SKM-1 (cell line): ENCODE measurements around the gene OR51V1.
"Not testable (repeated sequence)": the region's sequence is repeated elsewhere in the genome, so short reads cannot be mapped to it uniquely, and the experiment has no call there.

Experiments
- DNase-seq: peaks from one replicate; lab custom pipeline; 2025; ENCODE audit not compliant: unreplicated experiment; lab: John Stamatoyannopoulos, UW

OR51V1 gene

GRCh38 chr11:5171856-5172255 is 28.6 kb downstream of the OR51V1 start:
- DNase-seq: no peak

- not testable (repeated sequence) for DNase-seq
These were observed 34.6 kb downstream of the OR51V1 start for GRCh38 chr11:5165898-5166297.

GRCh38 chr11:5164807-5165206 is 35.7 kb downstream of the OR51V1 start:
- DNase-seq: not testable (repeated sequence)

- DNase-seq: not testable (repeated sequence)
These were observed 39.4 kb downstream of the OR51V1 start for GRCh38 chr11:5161045-5161444.

GRCh38 chr11:5160217-5160616 is 40.3 kb downstream of the OR51V1 start:
- not testable (repeated sequence) for DNase-seq

- no peak for DNase-seq
These were observed 40.7 kb downstream of the OR51V1 start for GRCh38 chr11:5159806-5160205.

- no peak for DNase-seq
These were observed 45.8 kb downstream of the OR51V1 start, which contains the start of gene OR52A1 for GRCh38 chr11:5154657-5155056. OR52A1 (minus strand) TSS chr11:5154757; CDS start chr11:5152369, 2,388 bp downstream.

GRCh38 chr11:5153574-5154431 is 46.7 kb downstream of the OR51V1 start:
- no peak for DNase-seq

- DNase-seq: no peak
These were observed 48.7 kb downstream of the OR51V1 start for GRCh38 chr11:5151713-5152153.
